Tibial artery (tissue), 4 donors: ENCODE measurements around the gene SPAST.

Source experiments
- DNase-seq, 2 donors: peaks; one replicate each; pipeline ENCODE4 v3.0.0-alpha.2; 2019
- H3K27ac ChIP-seq, 2 donors: fragments of 200-600 bp; sonication (generic) in 1 of 2; 1 replicate in 1 of 2; 2 replicates in 1 of 2; pipeline ENCODE4 v1.5.1; 2018 to 2019; ENCODE audit warnings: mild to moderate bottlenecking in 1 of 2
- H3K27me3 ChIP-seq, 2 donors: fragments of 200-600 bp; sonication (generic) in 1 of 2; one replicate each; pipeline versions ENCODE4 v1.5.1 to v1.6.0; 2016 to 2019
- H3K36me3 ChIP-seq, 3 donors: fragments of 200-600 bp; sonication (generic) in 2 of 3; one replicate each; pipeline ENCODE4 v1.5.1; 2016 to 2019; ENCODE audit warnings: mild to moderate bottlenecking in 2 of 3
- H3K4me1 ChIP-seq, 4 donors: fragments of 200-600 bp; sonication (generic) in 2 of 4; 1 replicate in 3 of 4; 2 replicates in 1 of 4; pipeline ENCODE4 v1.5.1; 2016 to 2019
- H3K4me3 ChIP-seq, 2 donors: fragments of 200-600 bp; sonication (generic) in 1 of 2; 1 replicate in 1 of 2; 2 replicates in 1 of 2; pipeline ENCODE4 v1.5.1; 2018 to 2019; ENCODE audit warnings: mild to moderate bottlenecking in 2 of 2
- H3K9me3 ChIP-seq, 3 donors: fragments of 200-600 bp; sonication (generic) in 1 of 3; one replicate each; pipeline ENCODE4 v1.5.1; 2016 to 2019
- intact Hi-C: fragments of 100-400 bp; cut with DNase I; formaldehyde crosslinking; loops from one replicate; pipeline ENCODE4 v1.15.0; 2023; ENCODE audit warnings: low total_unique reads
- TF ChIP-seq, protein P1 (sequence below), 2 experiments: fragments of 200-600 bp in 1 of 2; fragments of 450-650 bp in 1 of 2; IDR thresholded peaks; one replicate each; pipeline ENCODE4 v1.5.1; 2017 to 2019; ENCODE audit warnings: antibody characterized with exemption in 2 of 2, mild to moderate bottlenecking in 1 of 2, moderate library complexity in 1 of 2

Gene SPAST

DNA sequence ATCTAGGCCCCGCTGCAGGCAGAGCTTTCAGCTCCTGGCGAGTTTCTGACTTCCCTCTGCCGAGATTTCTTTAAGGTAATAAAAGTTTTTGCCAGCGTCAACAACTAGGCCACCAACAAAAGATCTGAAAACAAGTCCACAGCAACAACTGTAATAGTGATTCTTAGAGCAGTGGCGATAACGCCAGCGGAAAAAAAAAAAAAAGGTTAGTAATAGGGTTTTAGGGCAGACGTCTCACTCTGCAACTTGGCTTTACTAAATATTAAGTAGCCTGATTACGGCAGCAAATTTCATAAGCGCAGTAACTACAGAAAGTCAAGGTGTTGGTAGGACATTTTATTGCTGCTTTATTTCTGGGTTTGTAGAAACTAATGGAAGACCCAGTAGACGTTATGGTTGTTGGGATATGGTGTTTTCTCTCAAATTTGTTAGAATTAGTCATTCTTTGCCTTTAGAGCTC lies 102.8 kb downstream of the SPAST start:
- Histone ChIP-seq H3K4me3 (peak overlapping the region; percentile 65 to 88), H3K9me3 (no peaks in the 10 kb centered on the region), H3K27me3 (no peaks in the 10 kb centered on the region), H3K27ac (peak overlapping the region; percentile 88 to 92), H3K4me1 (peaks cover 0 to 19% (median 9%) of the 10 kb centered on the region in 4 donors), H3K36me3 (no peaks in the 10 kb centered on the region)
- TF ChIP-seq, protein P1, sequence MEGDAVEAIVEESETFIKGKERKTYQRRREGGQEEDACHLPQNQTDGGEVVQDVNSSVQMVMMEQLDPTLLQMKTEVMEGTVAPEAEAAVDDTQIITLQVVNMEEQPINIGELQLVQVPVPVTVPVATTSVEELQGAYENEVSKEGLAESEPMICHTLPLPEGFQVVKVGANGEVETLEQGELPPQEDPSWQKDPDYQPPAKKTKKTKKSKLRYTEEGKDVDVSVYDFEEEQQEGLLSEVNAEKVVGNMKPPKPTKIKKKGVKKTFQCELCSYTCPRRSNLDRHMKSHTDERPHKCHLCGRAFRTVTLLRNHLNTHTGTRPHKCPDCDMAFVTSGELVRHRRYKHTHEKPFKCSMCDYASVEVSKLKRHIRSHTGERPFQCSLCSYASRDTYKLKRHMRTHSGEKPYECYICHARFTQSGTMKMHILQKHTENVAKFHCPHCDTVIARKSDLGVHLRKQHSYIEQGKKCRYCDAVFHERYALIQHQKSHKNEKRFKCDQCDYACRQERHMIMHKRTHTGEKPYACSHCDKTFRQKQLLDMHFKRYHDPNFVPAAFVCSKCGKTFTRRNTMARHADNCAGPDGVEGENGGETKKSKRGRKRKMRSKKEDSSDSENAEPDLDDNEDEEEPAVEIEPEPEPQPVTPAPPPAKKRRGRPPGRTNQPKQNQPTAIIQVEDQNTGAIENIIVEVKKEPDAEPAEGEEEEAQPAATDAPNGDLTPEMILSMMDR (IDR thresholded peaks at IDR 0.05): no peak
- intact Hi-C loops: loop anchor here (10.0 kb wide), 1 partner anchor 131 kb away; the partner anchor contains the start of gene DPY30
- DNase-seq: no peak

DNA sequence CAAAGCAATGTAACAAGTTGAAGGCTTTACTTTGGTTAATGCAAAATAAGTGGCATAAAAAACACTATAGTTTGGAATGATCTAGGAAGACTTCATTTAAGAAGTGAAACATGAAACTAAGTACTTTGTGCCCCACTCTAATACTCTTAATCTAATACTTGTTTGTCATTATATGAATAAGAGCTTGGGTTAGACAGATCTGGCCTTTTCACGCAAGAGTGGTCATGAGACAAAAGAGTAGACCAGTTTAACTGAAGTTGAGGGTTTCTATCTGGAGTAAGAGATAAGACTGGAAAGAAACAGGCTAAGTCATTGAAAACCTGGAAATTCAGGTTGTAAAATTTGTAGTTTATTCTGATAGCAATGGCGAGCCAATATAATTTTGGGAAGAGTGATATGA lies 105.2 kb downstream of the SPAST start:
- no peak for DNase-seq
- H3K27me3 ChIP-seq: no peaks in the 10 kb centered on the region
- H3K9me3 ChIP-seq: no peaks in the 10 kb centered on the region
- peaks cover 0 to 19% (median 9%) of the 10 kb centered on the region in 4 donors for H3K4me1 ChIP-seq
- H3K27ac ChIP-seq: no peak overlapping the region
- H3K36me3 ChIP-seq: peaks cover 0 to 21% (median 7%) of the 10 kb centered on the region in 3 donors
- intact Hi-C loops: loop anchor here (10.0 kb wide), 1 partner anchor 134 kb away; the partner anchor contains the start of gene DPY30
- no peak overlapping the region for H3K4me3 ChIP-seq
- TF ChIP-seq, protein P1 (IDR thresholded peaks at IDR 0.05): no peak

DNA sequence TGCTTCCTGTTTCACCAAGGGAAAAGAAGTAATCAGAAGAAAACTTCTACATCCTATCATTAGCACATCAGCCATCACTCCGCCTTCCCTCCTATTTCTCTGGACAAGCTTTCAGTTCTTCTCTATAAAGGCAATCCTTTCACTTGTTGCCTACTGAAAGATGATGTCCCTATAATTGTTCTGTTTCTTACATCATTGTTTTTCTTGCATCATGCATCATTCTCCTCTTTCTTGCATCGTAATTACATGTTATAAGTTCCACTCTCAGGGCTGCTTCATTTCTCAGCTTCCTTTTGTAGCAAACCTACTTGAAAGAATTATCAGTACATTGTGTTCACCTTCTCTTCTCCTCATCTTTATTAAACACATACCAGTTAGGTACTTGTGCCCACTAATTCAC lies 109.5 kb downstream of the SPAST start:
- Histone ChIP-seq H3K9me3 (no peaks in the 10 kb centered on the region), H3K27me3 (no peaks in the 10 kb centered on the region), H3K27ac (no peak overlapping the region), H3K4me3 (no peak overlapping the region), H3K4me1 (no peaks in the 10 kb centered on the region), H3K36me3 (peaks cover 26 to 55% (median 36%) of the 10 kb centered on the region in 3 donors)
- intact Hi-C loops: no loop called here
- DNase-seq: no peak
- TF ChIP-seq, protein P1 (IDR thresholded peaks at IDR 0.05): no peak

DNA sequence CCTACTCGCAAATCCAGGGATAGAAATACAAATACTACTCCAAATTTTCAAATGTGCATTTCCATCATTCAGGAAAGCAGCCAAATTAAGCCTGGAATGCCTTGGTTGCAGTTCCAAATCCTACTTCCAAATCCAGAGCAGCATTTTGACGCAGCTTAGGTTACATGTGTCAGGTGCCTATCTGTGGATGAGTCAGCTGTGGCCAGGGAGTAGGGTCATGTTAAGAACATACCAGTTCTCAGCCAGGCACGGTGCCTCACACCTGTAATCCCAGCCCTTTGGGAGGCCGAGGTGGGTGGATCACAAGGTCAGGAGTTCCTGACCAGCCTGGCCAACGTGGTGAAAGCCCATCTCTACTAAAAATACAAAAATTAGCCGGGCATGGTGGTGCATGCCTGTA lies 119.3 kb downstream of the SPAST start:
- intact Hi-C loops: no loop called here

DNA sequence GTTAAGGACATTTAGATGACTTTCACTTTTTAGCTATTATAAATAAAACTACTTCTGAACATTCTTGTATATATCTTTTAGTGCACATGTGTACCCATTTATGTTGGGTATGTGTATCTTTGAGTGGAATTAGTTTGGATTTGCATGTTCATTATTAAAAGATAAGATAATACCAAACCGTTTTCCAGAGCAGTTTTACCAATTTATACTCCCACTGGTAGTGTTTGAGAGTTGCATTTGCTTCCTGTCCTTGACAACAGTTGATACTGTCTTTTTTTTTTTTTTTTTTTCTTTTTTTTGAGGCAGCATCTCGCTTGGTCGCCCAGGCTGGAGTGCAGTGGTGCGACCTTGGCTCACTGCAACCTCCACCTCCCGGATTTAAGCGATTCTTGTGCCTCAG lies 125.7 kb downstream of the SPAST start:
- no peak for DNase-seq
- TF ChIP-seq, protein P1 (IDR thresholded peaks at IDR 0.05): no peak
- H3K9me3 ChIP-seq: no peaks in the 10 kb centered on the region
- H3K27me3 ChIP-seq: no peaks in the 10 kb centered on the region
- no peak overlapping the region for H3K4me3 ChIP-seq
- intact Hi-C loops: no loop called here
- no peak overlapping the region for H3K27ac ChIP-seq
- no peaks in the 10 kb centered on the region for H3K4me1 ChIP-seq
- peaks cover 23 to 48% (median 24%) of the 10 kb centered on the region in 3 donors for H3K36me3 ChIP-seq

More for the DNA sequence above, 119.3 kb downstream of the SPAST start:
- peaks cover 32 to 62% (median 41%) of the 10 kb centered on the region in 3 donors for H3K36me3 ChIP-seq
- H3K27ac ChIP-seq: no peak overlapping the region
- H3K9me3 ChIP-seq: no peaks in the 10 kb centered on the region
- TF ChIP-seq, protein P1 (IDR thresholded peaks at IDR 0.05): no peak
- no peaks in the 10 kb centered on the region for H3K27me3 ChIP-seq
- no peak overlapping the region for H3K4me3 ChIP-seq
- H3K4me1 ChIP-seq: no peaks in the 10 kb centered on the region
- no peak for DNase-seq

DNA sequence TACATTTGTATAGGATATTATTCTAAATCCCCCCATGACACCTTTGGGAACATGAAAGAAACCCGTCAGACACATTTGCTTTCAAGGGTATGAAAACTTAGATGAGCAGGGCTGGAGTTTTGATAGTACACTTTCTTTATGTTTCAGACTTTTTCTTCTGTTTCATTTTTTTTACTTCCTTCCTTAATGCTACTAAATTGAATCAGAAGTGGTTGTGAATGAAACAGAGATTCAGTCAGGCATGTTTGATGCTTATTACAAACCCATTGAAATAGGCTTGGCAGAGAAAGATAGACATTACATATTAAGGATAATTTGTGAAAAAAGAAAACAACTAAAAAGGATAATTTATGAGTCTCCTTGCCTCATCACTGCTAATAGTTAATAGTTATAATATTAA lies 129.1 kb downstream of the SPAST start:
- Histone ChIP-seq H3K27ac (no peak overlapping the region), H3K4me3 (no peak overlapping the region), H3K9me3 (no peaks in the 10 kb centered on the region), H3K27me3 (no peaks in the 10 kb centered on the region), H3K36me3 (peaks cover 1 to 44% (median 24%) of the 10 kb centered on the region in 3 donors), H3K4me1 (no peaks in the 10 kb centered on the region)
- TF ChIP-seq, protein P1 (IDR thresholded peaks at IDR 0.05): no peak
- DNase-seq: no peak
- intact Hi-C loops: no loop called here
